A673 (cell line): Measurements from ENCODE around the gene TRIP12.

Source experiments
- CTCF ChIP-seq: fragments of 300-800, 200-600 bp; sonication (generic); conservative IDR thresholded peaks from 2 replicates; pipeline ENCODE4 v1.5.1; 2017; ENCODE audit warnings: low read depth, mild to moderate bottlenecking, antibody characterized with exemption, low read length, moderate library complexity, mixed read lengths
- EZH2 ChIP-seq: fragments of 200-600 bp; sonication (generic); IDR thresholded peaks from 2 replicates; pipeline ENCODE4 v1.6.1; 2017; ENCODE audit warnings: borderline replicate concordance, low read depth, mild to moderate bottlenecking, mixed read lengths, antibody characterized with exemption, low read length; ENCODE audit not compliant: poor library complexity, severe bottlenecking

- no peak for TF ChIP-seq CTCF
- no peak for TF ChIP-seq EZH2
Measured at GRCh38 chr2:229905601-229906000, 16.2 kb downstream of the TRIP12 start.
